Esophagus muscularis mucosa (tissue), 4 donors: Measurements from ENCODE around the gene UBE4A.

Experiments
- EP300 ChIP-seq: sonication (generic); formaldehyde crosslinking; IDR thresholded peaks from one replicate; pipeline ENCODE4 v1.6.1; 2017; ENCODE audit warnings: antibody characterized with exemption
- POLR2A ChIP-seq: fragments of 450-650 bp; IDR thresholded peaks from one replicate; pipeline ENCODE4 v1.6.1; 2017; ENCODE audit warnings: antibody characterized with exemption, moderate library complexity, mild to moderate bottlenecking, low read depth
- POLR2AphosphoS5 ChIP-seq, 2 donors: sonication (generic); formaldehyde crosslinking; IDR thresholded peaks; one replicate each; pipeline ENCODE4 v1.6.1; 2017; ENCODE audit warnings: antibody characterized with exemption in 2 of 2
- TF ChIP-seq, protein P1 (sequence below), 3 experiments: fragments of 200-600 bp in 2 of 3; fragments of 450-650 bp in 1 of 3; sonication (generic) in 2 of 3; IDR thresholded peaks; one replicate each; pipeline ENCODE4 v1.5.1; 2017 to 2019; ENCODE audit warnings: antibody characterized with exemption in 3 of 3, mild to moderate bottlenecking in 2 of 3, moderate library complexity in 1 of 3

DNA sequence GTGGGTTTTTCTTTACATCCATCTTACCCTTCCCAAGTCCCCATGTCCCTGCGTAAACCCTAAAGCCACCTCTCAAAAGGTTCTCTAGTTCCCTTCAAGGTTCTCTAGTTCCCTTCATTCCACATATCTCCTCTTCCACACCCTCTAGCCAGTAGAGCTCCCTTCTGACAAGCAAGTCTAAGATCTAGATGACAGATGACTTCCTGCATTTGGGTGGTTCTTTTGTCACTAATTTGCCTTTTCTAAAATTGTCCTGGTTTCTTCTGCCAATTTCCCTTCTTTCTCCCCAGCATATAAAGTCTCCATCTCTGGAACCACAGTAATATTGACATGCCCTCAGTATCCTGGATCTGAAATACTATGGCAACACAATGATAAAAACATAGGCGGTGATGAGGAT lies 47.1 kb upstream of the UBE4A start:
- TF ChIP-seq, protein P1, sequence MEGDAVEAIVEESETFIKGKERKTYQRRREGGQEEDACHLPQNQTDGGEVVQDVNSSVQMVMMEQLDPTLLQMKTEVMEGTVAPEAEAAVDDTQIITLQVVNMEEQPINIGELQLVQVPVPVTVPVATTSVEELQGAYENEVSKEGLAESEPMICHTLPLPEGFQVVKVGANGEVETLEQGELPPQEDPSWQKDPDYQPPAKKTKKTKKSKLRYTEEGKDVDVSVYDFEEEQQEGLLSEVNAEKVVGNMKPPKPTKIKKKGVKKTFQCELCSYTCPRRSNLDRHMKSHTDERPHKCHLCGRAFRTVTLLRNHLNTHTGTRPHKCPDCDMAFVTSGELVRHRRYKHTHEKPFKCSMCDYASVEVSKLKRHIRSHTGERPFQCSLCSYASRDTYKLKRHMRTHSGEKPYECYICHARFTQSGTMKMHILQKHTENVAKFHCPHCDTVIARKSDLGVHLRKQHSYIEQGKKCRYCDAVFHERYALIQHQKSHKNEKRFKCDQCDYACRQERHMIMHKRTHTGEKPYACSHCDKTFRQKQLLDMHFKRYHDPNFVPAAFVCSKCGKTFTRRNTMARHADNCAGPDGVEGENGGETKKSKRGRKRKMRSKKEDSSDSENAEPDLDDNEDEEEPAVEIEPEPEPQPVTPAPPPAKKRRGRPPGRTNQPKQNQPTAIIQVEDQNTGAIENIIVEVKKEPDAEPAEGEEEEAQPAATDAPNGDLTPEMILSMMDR (IDR thresholded peaks at IDR 0.05): no peak
- TF ChIP-seq POLR2A (no peak), POLR2AphosphoS5 (IDR thresholded peaks at IDR 0.05) (no peak), EP300 (no peak)
